GM12878 (cell line): ENCODE results near the gene CEP63. TPM values are rescaled to one million over a fixed set of nuclear protein-coding genes. Genes with fewer than 3 reads are reported as not detected.

Source experiments
- BRCA1 ChIP-seq: IDR thresholded peaks from 2 replicates; pipeline ENCODE4 v1.6.1; 2011; ENCODE audit warnings: low read depth, low read length, improper control_type of control experiment
- CREB1 ChIP-seq: IDR thresholded peaks from 2 replicates; pipeline ENCODE4 v1.6.1; 2012; ENCODE audit warnings: low read depth, mild to moderate bottlenecking, inconsistent platforms
- GABPA ChIP-seq: IDR thresholded peaks from 2 replicates; pipeline ENCODE4 v1.6.1; 2014; ENCODE audit warnings: antibody characterized with exemption, low read depth, mild to moderate bottlenecking, inconsistent platforms
- IKZF2 ChIP-seq, 2 experiments: fragments of 450-650 bp; IDR thresholded peaks; 2 replicates each; pipeline ENCODE4 v1.6.1; 2017; ENCODE audit warnings: mild to moderate bottlenecking in 2 of 2, moderate library complexity in 2 of 2
- MTA3 ChIP-seq: IDR thresholded peaks from 2 replicates; pipeline ENCODE4 v1.6.1; 2012; ENCODE audit warnings: low read length, inconsistent platforms, borderline replicate concordance
- MXI1 ChIP-seq: fragments of 150-350 bp; IDR thresholded peaks from 2 replicates; pipeline ENCODE4 v1.6.1; 2011; ENCODE audit warnings: low read depth, mild to moderate bottlenecking, inconsistent platforms, low read length, improper control_type of control experiment
- RAD51 ChIP-seq: fragments of 450-650 bp; IDR thresholded peaks from 2 replicates; pipeline ENCODE4 v1.6.1; 2016; ENCODE audit warnings: moderate library complexity, mild to moderate bottlenecking, inconsistent platforms
- RCOR1 ChIP-seq: conservative IDR thresholded peaks from 2 replicates; pipeline ENCODE4 v1.6.1; 2012; ENCODE audit warnings: low read depth, low read length, improper control_type of control experiment
- SIX5 ChIP-seq: IDR thresholded peaks from 2 replicates; pipeline ENCODE4 v1.6.1; 2011; ENCODE audit warnings: mild to moderate bottlenecking, low read depth, low read length, moderate library complexity; ENCODE audit not compliant: severe bottlenecking
- STAT1 ChIP-seq: fragments of 450-650 bp; conservative IDR thresholded peaks from 2 replicates; pipeline ENCODE4 v1.6.1; 2014; ENCODE audit warnings: antibody characterized with exemption, mild to moderate bottlenecking
- TAF1 ChIP-seq: IDR thresholded peaks from 2 replicates; pipeline ENCODE4 v1.6.1; 2011; ENCODE audit warnings: mild to moderate bottlenecking, low read depth, low read length, borderline replicate concordance
- polyA plus RNA-seq, 11 experiments: library from polyadenylated mRNA; depleted of rRNA in 4 of 11; unstranded in 6 of 11; stranded (reverse) in 5 of 11; fragments of >200 nt; fragmentation: Nextera tagmentation in 4 of 11; fragmentation: Illumina TruSeq in 1 of 11; extraction: Ambion mirVana in 4 of 11; extraction: Trizol in 1 of 11; gene quantifications; 1 replicate in 1 of 11; 2 replicates in 10 of 11; pipeline versions ENCODE4 v1.2.1 to v1.2.3, GENCODE V29; 2011 to 2016; ENCODE audit warnings: inconsistent platforms in 2 of 11, missing spikeins in 2 of 11, low read depth in 1 of 11
- total RNA-seq, 4 experiments: library from RNA; depleted of rRNA in 3 of 4; stranded (reverse); fragments of >200 nt in 3 of 4; fragmentation: Illumina TruSeq in 1 of 4; extraction: Trizol in 1 of 4; gene quantifications; 2 replicates each; pipeline versions ENCODE4 v1.2.1 to v1.2.3, GENCODE V29; 2013 to 2021
- TF ChIP-seq, protein P1 (sequence below): fragments of 450-650 bp; IDR thresholded peaks from 2 replicates; pipeline ENCODE4 v1.6.1; 2017; ENCODE audit warnings: mild to moderate bottlenecking, moderate library complexity
- TF ChIP-seq, protein P2 (sequence below): fragments of 450-650 bp; conservative IDR thresholded peaks from 2 replicates; pipeline ENCODE4 v1.6.1; 2017; ENCODE audit warnings: mild to moderate bottlenecking, moderate library complexity
- TF ChIP-seq, protein P3 (sequence below): IDR thresholded peaks from 2 replicates; pipeline ENCODE4 v1.6.1; 2012; ENCODE audit warnings: low read depth, low read length, improper control_type of control experiment
- TF ChIP-seq, protein P4 (sequence below): IDR thresholded peaks from 2 replicates; pipeline ENCODE4 v1.6.1; 2012; ENCODE audit warnings: low read length, inconsistent platforms
- TF ChIP-seq, protein P5 (sequence below): IDR thresholded peaks from 2 replicates; pipeline ENCODE4 v1.6.1; 2011; ENCODE audit warnings: mild to moderate bottlenecking, low read depth, low read length, moderate library complexity; ENCODE audit not compliant: insufficient replicate concordance

The CEP63 gene
- total and polyA plus RNA-seq, 10 of the 15 experiments (the other 5 are each of a cell fraction or from before 2014, with no cell fraction given), result 14.0 to 36.9 (median 26.8) TPM

DNA sequence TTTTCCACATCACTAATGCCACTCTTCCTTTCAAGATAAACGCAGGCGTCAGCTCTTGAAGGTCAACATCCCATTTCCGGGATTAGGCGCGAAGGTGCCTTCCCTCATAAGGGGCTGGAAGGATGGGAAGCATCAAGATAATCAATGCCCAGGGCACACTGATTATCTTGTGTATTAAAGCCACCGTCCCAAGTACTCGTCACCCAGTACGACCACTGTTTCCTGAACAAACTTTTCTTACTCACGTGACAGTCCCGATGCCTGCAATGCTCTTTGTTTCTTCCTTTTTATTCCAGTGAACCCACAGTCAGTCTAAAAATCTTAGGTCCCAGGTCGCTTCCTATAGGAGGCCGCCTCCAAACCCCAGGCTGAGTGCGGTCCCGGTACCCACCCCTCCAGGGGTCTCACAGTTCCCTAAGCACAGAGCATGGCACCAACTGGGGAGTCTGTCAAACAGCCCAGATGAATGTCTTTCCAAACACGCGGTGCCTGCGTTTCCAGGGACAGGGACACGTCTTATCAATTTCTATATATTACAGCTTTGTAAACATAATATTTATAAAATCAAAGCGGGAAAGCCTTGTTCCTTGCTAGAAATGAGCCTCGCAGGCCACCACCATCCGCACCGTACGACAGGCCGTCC, 661 bp upstream of the CEP63 start (continued):
- TF ChIP-seq MTA3 (0 out of 2 replicates have a peak, but pooled peaks have one; percentile 35), RAD51 (peak; percentile 71; the same call in 1 of the 2 replicates), SIX5 (peak; percentile 52), GABPA (no peak), STAT1 (no peak), BRCA1 (no peak), MXI1 (0 out of 2 replicates have a peak, but pooled peaks have one; percentile 13), RCOR1 (0 out of 2 replicates have a peak, but pooled peaks have one; percentile 23), IKZF2 (IDR thresholded peaks at IDR 0.05) (peak in 1 of 2 experiments; percentile 10; a peak in 3 of 4 replicates), CREB1 (peak; percentile 65; the same call in 1 of the 2 replicates), TAF1 (0 out of 2 replicates have a peak, but pooled peaks have one; percentile 13)
- TF ChIP-seq, protein P1, sequence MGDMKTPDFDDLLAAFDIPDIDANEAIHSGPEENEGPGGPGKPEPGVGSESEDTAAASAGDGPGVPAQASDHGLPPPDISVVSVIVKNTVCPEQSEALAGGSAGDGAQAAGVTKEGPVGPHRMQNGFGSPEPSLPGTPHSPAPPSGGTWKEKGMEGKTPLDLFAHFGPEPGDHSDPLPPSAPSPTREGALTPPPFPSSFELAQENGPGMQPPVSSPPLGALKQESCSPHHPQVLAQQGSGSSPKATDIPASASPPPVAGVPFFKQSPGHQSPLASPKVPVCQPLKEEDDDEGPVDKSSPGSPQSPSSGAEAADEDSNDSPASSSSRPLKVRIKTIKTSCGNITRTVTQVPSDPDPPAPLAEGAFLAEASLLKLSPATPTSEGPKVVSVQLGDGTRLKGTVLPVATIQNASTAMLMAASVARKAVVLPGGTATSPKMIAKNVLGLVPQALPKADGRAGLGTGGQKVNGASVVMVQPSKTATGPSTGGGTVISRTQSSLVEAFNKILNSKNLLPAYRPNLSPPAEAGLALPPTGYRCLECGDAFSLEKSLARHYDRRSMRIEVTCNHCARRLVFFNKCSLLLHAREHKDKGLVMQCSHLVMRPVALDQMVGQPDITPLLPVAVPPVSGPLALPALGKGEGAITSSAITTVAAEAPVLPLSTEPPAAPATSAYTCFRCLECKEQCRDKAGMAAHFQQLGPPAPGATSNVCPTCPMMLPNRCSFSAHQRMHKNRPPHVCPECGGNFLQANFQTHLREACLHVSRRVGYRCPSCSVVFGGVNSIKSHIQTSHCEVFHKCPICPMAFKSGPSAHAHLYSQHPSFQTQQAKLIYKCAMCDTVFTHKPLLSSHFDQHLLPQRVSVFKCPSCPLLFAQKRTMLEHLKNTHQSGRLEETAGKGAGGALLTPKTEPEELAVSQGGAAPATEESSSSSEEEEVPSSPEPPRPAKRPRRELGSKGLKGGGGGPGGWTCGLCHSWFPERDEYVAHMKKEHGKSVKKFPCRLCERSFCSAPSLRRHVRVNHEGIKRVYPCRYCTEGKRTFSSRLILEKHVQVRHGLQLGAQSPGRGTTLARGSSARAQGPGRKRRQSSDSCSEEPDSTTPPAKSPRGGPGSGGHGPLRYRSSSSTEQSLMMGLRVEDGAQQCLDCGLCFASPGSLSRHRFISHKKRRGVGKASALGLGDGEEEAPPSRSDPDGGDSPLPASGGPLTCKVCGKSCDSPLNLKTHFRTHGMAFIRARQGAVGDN, result 0 out of 2 replicates have a peak, but pooled peaks have one; percentile 28
- TF ChIP-seq, protein P2, sequence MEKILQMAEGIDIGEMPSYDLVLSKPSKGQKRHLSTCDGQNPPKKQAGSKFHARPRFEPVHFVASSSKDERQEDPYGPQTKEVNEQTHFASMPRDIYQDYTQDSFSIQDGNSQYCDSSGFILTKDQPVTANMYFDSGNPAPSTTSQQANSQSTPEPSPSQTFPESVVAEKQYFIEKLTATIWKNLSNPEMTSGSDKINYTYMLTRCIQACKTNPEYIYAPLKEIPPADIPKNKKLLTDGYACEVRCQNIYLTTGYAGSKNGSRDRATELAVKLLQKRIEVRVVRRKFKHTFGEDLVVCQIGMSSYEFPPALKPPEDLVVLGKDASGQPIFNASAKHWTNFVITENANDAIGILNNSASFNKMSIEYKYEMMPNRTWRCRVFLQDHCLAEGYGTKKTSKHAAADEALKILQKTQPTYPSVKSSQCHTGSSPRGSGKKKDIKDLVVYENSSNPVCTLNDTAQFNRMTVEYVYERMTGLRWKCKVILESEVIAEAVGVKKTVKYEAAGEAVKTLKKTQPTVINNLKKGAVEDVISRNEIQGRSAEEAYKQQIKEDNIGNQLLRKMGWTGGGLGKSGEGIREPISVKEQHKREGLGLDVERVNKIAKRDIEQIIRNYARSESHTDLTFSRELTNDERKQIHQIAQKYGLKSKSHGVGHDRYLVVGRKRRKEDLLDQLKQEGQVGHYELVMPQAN, result peak; percentile 28; the same call in 1 of the 2 replicates
- TF ChIP-seq, protein P3, sequence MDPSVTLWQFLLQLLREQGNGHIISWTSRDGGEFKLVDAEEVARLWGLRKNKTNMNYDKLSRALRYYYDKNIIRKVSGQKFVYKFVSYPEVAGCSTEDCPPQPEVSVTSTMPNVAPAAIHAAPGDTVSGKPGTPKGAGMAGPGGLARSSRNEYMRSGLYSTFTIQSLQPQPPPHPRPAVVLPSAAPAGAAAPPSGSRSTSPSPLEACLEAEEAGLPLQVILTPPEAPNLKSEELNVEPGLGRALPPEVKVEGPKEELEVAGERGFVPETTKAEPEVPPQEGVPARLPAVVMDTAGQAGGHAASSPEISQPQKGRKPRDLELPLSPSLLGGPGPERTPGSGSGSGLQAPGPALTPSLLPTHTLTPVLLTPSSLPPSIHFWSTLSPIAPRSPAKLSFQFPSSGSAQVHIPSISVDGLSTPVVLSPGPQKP, result peak; percentile 52; the same call in 1 of the 2 replicates
- TF ChIP-seq, protein P4, sequence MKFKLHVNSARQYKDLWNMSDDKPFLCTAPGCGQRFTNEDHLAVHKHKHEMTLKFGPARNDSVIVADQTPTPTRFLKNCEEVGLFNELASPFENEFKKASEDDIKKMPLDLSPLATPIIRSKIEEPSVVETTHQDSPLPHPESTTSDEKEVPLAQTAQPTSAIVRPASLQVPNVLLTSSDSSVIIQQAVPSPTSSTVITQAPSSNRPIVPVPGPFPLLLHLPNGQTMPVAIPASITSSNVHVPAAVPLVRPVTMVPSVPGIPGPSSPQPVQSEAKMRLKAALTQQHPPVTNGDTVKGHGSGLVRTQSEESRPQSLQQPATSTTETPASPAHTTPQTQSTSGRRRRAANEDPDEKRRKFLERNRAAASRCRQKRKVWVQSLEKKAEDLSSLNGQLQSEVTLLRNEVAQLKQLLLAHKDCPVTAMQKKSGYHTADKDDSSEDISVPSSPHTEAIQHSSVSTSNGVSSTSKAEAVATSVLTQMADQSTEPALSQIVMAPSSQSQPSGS, result peak; percentile 35; the same call in 1 of the 2 replicates
- TF ChIP-seq, protein P5, sequence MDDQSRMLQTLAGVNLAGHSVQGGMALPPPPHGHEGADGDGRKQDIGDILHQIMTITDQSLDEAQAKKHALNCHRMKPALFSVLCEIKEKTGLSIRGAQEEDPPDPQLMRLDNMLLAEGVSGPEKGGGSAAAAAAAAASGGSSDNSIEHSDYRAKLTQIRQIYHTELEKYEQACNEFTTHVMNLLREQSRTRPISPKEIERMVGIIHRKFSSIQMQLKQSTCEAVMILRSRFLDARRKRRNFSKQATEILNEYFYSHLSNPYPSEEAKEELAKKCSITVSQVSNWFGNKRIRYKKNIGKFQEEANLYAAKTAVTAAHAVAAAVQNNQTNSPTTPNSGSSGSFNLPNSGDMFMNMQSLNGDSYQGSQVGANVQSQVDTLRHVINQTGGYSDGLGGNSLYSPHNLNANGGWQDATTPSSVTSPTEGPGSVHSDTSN, result peak; percentile 60
